GM12878 (cell line): ENCODE data around the gene ANKRD61. TPM values are rescaled to one million over a fixed set of nuclear protein-coding genes. Genes with fewer than 3 reads are reported as not detected.

ENCODE experiments used
- ATAC-seq: fragments of 200-7000 bp; cut with Tn5 transposase; 3 replicates; pipeline ENCODE4 v1.9.1; 2020; ENCODE audit warnings: mild to moderate bottlenecking, moderate library complexity
- BruUV-seq: library from RNA; stranded (reverse); fragments of 400-500 nt; replicated peaks from 2 replicates; lab custom pipeline; 2021; lab: Mats Ljungman, UMichigan
- CTCF ChIA-PET: fragments of 300-600 bp; sonication (Branson Sonifier 250); formaldehyde crosslinking; extraction: SDS; loops from one replicate; lab custom pipeline; 2021; ENCODE audit warnings: inconsistent platforms; lab: Yijun Ruan, JAX
- POLR2A ChIA-PET: fragments of 350-600 bp; formaldehyde crosslinking; extraction: SDS; loops from one replicate; lab custom pipeline; 2021; ENCODE audit warnings: inconsistent platforms; lab: Charles Lee
- RAD21 ChIA-PET: fragments of 300-600 bp; sonication (Branson Sonifier 250); formaldehyde crosslinking; loops from one replicate; lab custom pipeline; 2023; ENCODE audit warnings: antibody characterized with exemption; ENCODE audit not compliant: unreplicated experiment; lab: Charles Lee
- SMC1A ChIA-PET: fragments of 300-600 bp; sonication (Branson Sonifier 250); formaldehyde crosslinking; loops from one replicate; lab custom pipeline; 2023; ENCODE audit not compliant: unreplicated experiment, uncharacterized antibody; lab: Charles Lee
- DNase-seq: peaks from one replicate; pipeline ENCODE4 v3.0.0-alpha.2; 2011; ENCODE audit warnings: low read depth, low spot score
- FAIRE-seq: peaks from 3 replicates; lab custom pipeline; 2011; peaks lifted over from hg19 to GRCh38; lab: Jason Lieb, UNC
- H2AFZ ChIP-seq: 2 replicates; pipeline ENCODE4 v1.6.0; 2011; ENCODE audit warnings: low read depth, low read length, control low read depth; ENCODE audit not compliant: control insufficient read depth
- H3K27ac ChIP-seq: 2 replicates; pipeline ENCODE4 v1.5.1; 2011; ENCODE audit warnings: control low read depth; ENCODE audit not compliant: control insufficient read depth, insufficient read depth
- H3K27me3 ChIP-seq, 2 experiments: replicated peaks in 1 of 2; 2 replicates each; pipeline versions ENCODE4 v1.6.0 to v1.6.1; 2011; ENCODE audit warnings: low read length in 1 of 2; ENCODE audit not compliant: control insufficient read depth in 2 of 2, insufficient read depth in 2 of 2
- H3K36me3 ChIP-seq, 2 experiments: 2 replicates each; pipeline ENCODE4 v1.5.1; 2011; ENCODE audit warnings: low read length in 1 of 2; ENCODE audit not compliant: control insufficient read depth in 2 of 2, insufficient read depth in 2 of 2
- H3K4me1 ChIP-seq: 2 replicates; pipeline ENCODE4 v1.6.1; 2011; ENCODE audit warnings: mild to moderate bottlenecking, low read length, moderate library complexity, mixed read lengths; ENCODE audit not compliant: control insufficient read depth, insufficient read depth
- H3K4me2 ChIP-seq: 2 replicates; pipeline ENCODE4 v1.6.0; 2011; ENCODE audit warnings: control low read depth; ENCODE audit not compliant: control insufficient read depth, insufficient read depth
- H3K4me3 ChIP-seq: fragments of 200-600 bp; sonication (generic); 2 replicates; pipeline ENCODE4 v1.5.1; 2016
- H3K79me2 ChIP-seq: 2 replicates; pipeline ENCODE4 v1.6.0; 2011; ENCODE audit warnings: low read length; ENCODE audit not compliant: control insufficient read depth, insufficient read depth
- H3K9ac ChIP-seq: 2 replicates; pipeline ENCODE4 v1.8.0; 2011; ENCODE audit warnings: low read length, control low read depth, mixed read lengths; ENCODE audit not compliant: control insufficient read depth, insufficient read depth
- H3K9me3 ChIP-seq: replicated peaks from 3 replicates; pipeline ENCODE4 v1.5.1; 2011; ENCODE audit warnings: mild to moderate bottlenecking, low read length; ENCODE audit not compliant: control insufficient read depth, insufficient read depth
- H4K20me1 ChIP-seq: 2 replicates; pipeline ENCODE4 v1.6.0; 2011; ENCODE audit not compliant: control insufficient read depth, insufficient read depth
- CREM ChIP-seq: IDR thresholded peaks from 2 replicates; pipeline ENCODE4 v1.6.1; 2014; ENCODE audit warnings: antibody characterized with exemption, low read depth
- ETV6 ChIP-seq, 2 experiments: fragments of 450-650 bp in 1 of 2; IDR thresholded peaks in 1 of 2; conservative IDR thresholded peaks in 1 of 2; 2 replicates each; pipeline ENCODE4 v1.6.1; 2014; ENCODE audit warnings: antibody characterized with exemption in 1 of 2, borderline replicate concordance in 1 of 2, low read depth in 1 of 2, mild to moderate bottlenecking in 1 of 2, moderate library complexity in 1 of 2
- HDAC6 ChIP-seq: fragments of 200-600 bp; sonication (generic); IDR thresholded peaks from one replicate; pipeline ENCODE4 v1.8.0; 2017; ENCODE audit warnings: antibody characterized with exemption; ENCODE audit not compliant: unreplicated experiment
- NR2F1 ChIP-seq: fragments of 450-650 bp; conservative IDR thresholded peaks from 2 replicates; pipeline ENCODE4 v1.6.1; 2017; ENCODE audit warnings: mild to moderate bottlenecking
- POLR2A ChIP-seq: IDR thresholded peaks from 2 replicates; pipeline ENCODE4 v1.6.1; 2011; ENCODE audit warnings: low read depth, mild to moderate bottlenecking, low read length
- RAD21 ChIP-seq: IDR thresholded peaks from 2 replicates; pipeline ENCODE4 v1.6.1; 2011; ENCODE audit warnings: mild to moderate bottlenecking, low read depth, low read length, moderate library complexity; ENCODE audit not compliant: insufficient read depth
- RBBP5 ChIP-seq: fragments of 200-600 bp; sonication (generic); conservative IDR thresholded peaks from 2 replicates; pipeline ENCODE4 v1.6.1; 2016
- ZZZ3 ChIP-seq: IDR thresholded peaks from 2 replicates; pipeline ENCODE4 v1.6.1; 2011; ENCODE audit warnings: low read depth; ENCODE audit not compliant: control insufficient read depth, insufficient read length
- WGBS: methylation state at CpG from one replicate; pipeline ENCODE4 v1.1.6; 2016; ENCODE audit warnings: low lambda C conversion rate; ENCODE audit not compliant: insufficient replicate concordance, insufficient coverage; ENCODE audit errors: missing lambda C conversion rate; 5-methylcytosine and 5-hydroxymethylcytosine counted together
- in situ Hi-C: fragments of 300-500 bp; cut with MboI; formaldehyde crosslinking; loops from 9 replicates; pipeline ENCODE4 v1.14.3; 2018; ENCODE audit warnings: mixed read lengths
- intact Hi-C: fragments of 100-400 bp; cut with micrococcal nuclease; formaldehyde crosslinking; loops from one replicate; pipeline ENCODE4 v1.14.2; 2022; ENCODE audit not compliant: unreplicated experiment
- polyA plus RNA-seq, 11 experiments: library from polyadenylated mRNA; depleted of rRNA in 4 of 11; unstranded in 6 of 11; stranded (reverse) in 5 of 11; fragments of >200 nt; fragmentation: Nextera tagmentation in 4 of 11; fragmentation: Illumina TruSeq in 1 of 11; extraction: Ambion mirVana in 4 of 11; extraction: Trizol in 1 of 11; gene quantifications; 1 replicate in 1 of 11; 2 replicates in 10 of 11; pipeline versions ENCODE4 v1.2.1 to v1.2.3, GENCODE V29; 2011 to 2016; ENCODE audit warnings: inconsistent platforms in 2 of 11, missing spikeins in 2 of 11, low read depth in 1 of 11
- total RNA-seq, 4 experiments: library from RNA; depleted of rRNA in 3 of 4; stranded (reverse); fragments of >200 nt in 3 of 4; fragmentation: Illumina TruSeq in 1 of 4; extraction: Trizol in 1 of 4; gene quantifications; 2 replicates each; pipeline versions ENCODE4 v1.2.1 to v1.2.3, GENCODE V29; 2013 to 2021

The ANKRD61 gene
- total and polyA plus RNA-seq, 10 of the 15 experiments (the other 5 are each of a cell fraction or from before 2014, with no cell fraction given): 0.11 to 0.64 (median 0.28) TPM

DNA sequence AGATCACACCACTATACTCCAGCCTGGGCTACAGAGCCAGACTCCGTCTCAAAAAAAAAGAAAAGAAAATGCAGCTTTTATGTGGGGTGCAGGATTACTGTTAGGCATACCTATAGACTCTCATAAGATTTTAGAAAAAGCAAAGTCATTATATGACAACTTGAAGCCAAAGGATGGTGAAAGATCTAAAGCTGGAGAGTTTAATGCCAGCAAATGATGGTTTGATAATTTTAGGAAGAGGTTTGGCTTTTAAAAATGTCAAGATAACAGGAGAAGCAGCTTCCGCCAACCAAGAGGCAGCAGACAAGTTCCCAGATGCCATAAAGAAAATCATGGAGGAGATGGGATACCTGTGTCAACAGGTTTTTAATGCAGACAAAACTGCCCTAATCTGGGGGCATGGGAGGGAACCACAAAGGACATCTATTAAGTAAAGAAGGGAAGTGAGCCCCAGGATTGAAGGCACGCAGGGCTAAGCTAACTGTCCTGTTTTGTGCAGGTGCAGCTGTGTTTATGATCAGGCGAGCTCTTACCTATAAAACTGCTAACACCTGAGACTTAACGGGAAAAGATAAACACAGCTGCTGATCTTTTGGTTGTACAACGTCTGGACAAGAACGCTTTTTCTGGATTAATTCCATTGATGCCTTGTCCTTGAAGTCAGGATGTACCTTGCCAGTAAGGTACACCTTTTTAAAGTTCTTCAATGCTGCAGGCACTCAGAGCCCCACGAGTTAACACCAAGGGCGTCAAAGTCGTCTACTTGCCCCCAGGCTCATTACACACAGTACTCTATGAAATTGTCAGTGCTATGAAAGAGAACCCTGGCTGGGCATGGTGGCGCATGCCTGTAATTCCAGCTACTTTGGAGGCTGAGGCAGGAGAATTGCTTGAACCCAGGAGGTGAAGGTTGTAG is 10.5 kb upstream of the ANKRD61 start (continued):
- TF ChIP-seq NR2F1 (no peak), HDAC6 (no peak), RAD21 (no peak), ZZZ3 (no peak), RBBP5 (no peak), ETV6 (conservative IDR thresholded peaks at IDR 0.05 in 1 of 2, IDR thresholded peaks at IDR 0.05 in 1 of 2; ENCODE audit: borderline replicate concordance in 1 of 2, low read depth in 1 of 2) (no peak)

- ChIA-PET POLR2A (interaction anchor here (0.5 kb wide), 1 partner anchor 907 kb away, joined by 4 read pairs; no protein-coding TSS in a partner anchor), SMC1A (no interaction called here), RAD21 (no interaction called here), CTCF (no interaction called here)
- Histone ChIP-seq H3K4me2 (no peak overlapping the region), H3K27me3 (no peaks in the 10 kb centered on the region), H3K4me3 (no peak overlapping the region), H4K20me1 (no peaks in the 10 kb centered on the region), H3K4me1 (peaks cover 13% of the 10 kb centered on the region), H3K27ac (no peak overlapping the region), H3K36me3 (peaks cover 18 to 42% of the 10 kb centered on the region in 2 experiments), H2AFZ (no peak overlapping the region), H3K9ac (no peak overlapping the region), H3K9me3 (no peaks in the 10 kb centered on the region), H3K79me2 (no peaks in the 10 kb centered on the region)
- ATAC-seq (no peak), FAIRE-seq (no peak), DNase-seq (no peak)
- intact Hi-C loops (no loop called here), in situ Hi-C loops (no loop called here)
- BruUV-seq: no TSS peak
- TF ChIP-seq POLR2A (0 out of 2 replicates have a peak, but pooled peaks have one; percentile 23), CREM (no peak)
- WGBS: 57% methylated on average over 3 of the region's 3 CpGs
These were observed 8.5 kb upstream of the ANKRD61 start for GRCh38 chr7:6022707-6023106.
